Parathyroid adenoma (tissue), 2 donors: Measurements from ENCODE around the gene ZNF606.

Source experiments
- H2AFZ ChIP-seq: fragments of 300-600 bp; sonication (generic); one replicate; pipeline ENCODE4 v1.7.0; 2017; ENCODE audit warnings: antibody characterized with exemption, mild to moderate bottlenecking
- H3K27ac ChIP-seq: fragments of 300-600 bp; sonication (generic); one replicate; pipeline ENCODE4 v1.7.0; 2017
- H3K27me3 ChIP-seq: fragments of 300-600 bp; sonication (generic); one replicate; pipeline ENCODE4 v1.7.0; 2017; ENCODE audit warnings: low read length; ENCODE audit not compliant: control insufficient read depth, insufficient read depth
- H3K36me3 ChIP-seq: fragments of 300-600 bp; sonication (generic); one replicate; pipeline ENCODE4 v1.7.0; 2017; ENCODE audit warnings: low read length; ENCODE audit not compliant: control insufficient read depth, insufficient read depth
- H3K4me1 ChIP-seq: fragments of 300-600 bp; sonication (generic); one replicate; pipeline ENCODE4 v1.7.0; 2017; ENCODE audit warnings: control low read depth
- H3K4me2 ChIP-seq: fragments of 300-600 bp; sonication (generic); one replicate; pipeline ENCODE4 v1.7.0; 2017; ENCODE audit warnings: low read length
- H3K4me3 ChIP-seq: fragments of 300-600 bp; sonication (generic); one replicate; pipeline ENCODE4 v1.7.0; 2017; ENCODE audit warnings: low read depth, low read length
- H3K79me2 ChIP-seq: fragments of 300-600 bp; sonication (generic); one replicate; pipeline ENCODE4 v1.7.0; 2017; ENCODE audit warnings: control low read depth
- H3K9ac ChIP-seq: fragments of 300-600 bp; sonication (generic); one replicate; pipeline ENCODE4 v1.7.0; 2017; ENCODE audit warnings: mild to moderate bottlenecking
- H3K9me3 ChIP-seq: fragments of 300-600 bp; sonication (generic); one replicate; pipeline ENCODE4 v1.7.0; 2017; ENCODE audit warnings: low read length; ENCODE audit not compliant: control insufficient read depth
- CTCF ChIP-seq: fragments of 300-600 bp; sonication (generic); IDR thresholded peaks from one replicate; pipeline ENCODE4 v1.7.0; 2017; ENCODE audit warnings: antibody characterized with exemption, mild to moderate bottlenecking
- donor health status: primary hyperparathyroidism.

Gene ZNF606

GRCh38 chr19:58002384-58003173, at the start of gene ZNF606:
TSS of gene ZNF606 (minus strand) at chr19:58002820. CDS start at chr19:58001319, 1,501 bp downstream.
- TF ChIP-seq CTCF: no peak
- peak within 1 kb of the TSS; percentile 99 for H3K4me3 ChIP-seq
- H3K4me2 ChIP-seq: peak within 1 kb of the TSS; percentile 86
- peaks cover 11% of the 10 kb centered on the region for H3K4me1 ChIP-seq
- peak within 1 kb of the TSS; percentile 84 for H3K9ac ChIP-seq
- H3K36me3 ChIP-seq: no peaks in the 10 kb centered on the region
- H3K9me3 ChIP-seq: no peaks in the 10 kb centered on the region
- no peaks in the 10 kb centered on the region for H3K27me3 ChIP-seq
- peak within 1 kb of the TSS; percentile 92 for H3K27ac ChIP-seq
- H2AFZ ChIP-seq: peak within 1 kb of the TSS; percentile 93
- H3K79me2 ChIP-seq: peaks cover 21% of the 10 kb centered on the region

GRCh38 chr19:58052256-58052655, 49.6 kb upstream of the ZNF606 start:
- no peaks in the 10 kb centered on the region for H3K9me3 ChIP-seq
- H2AFZ ChIP-seq: no peak overlapping the region
- no peaks in the 10 kb centered on the region for H3K4me1 ChIP-seq
- no peak overlapping the region for H3K27ac ChIP-seq
- no peak overlapping the region for H3K4me2 ChIP-seq
- TF ChIP-seq CTCF: no peak
- no peak overlapping the region for H3K4me3 ChIP-seq
- H3K36me3 ChIP-seq: no peaks in the 10 kb centered on the region
- H3K27me3 ChIP-seq: no peaks in the 10 kb centered on the region
- H3K9ac ChIP-seq: no peak overlapping the region
- H3K79me2 ChIP-seq: no peaks in the 10 kb centered on the region

GRCh38 chr19:58047672-58048071, 45.1 kb upstream of the ZNF606 start:
- Histone ChIP-seq H3K36me3 (no peaks in the 10 kb centered on the region), H3K4me2 (no peak overlapping the region), H3K4me1 (no peaks in the 10 kb centered on the region), H3K27ac (no peak overlapping the region), H3K9ac (no peak overlapping the region), H3K9me3 (no peaks in the 10 kb centered on the region), H2AFZ (no peak overlapping the region), H3K27me3 (no peaks in the 10 kb centered on the region), H3K4me3 (no peak overlapping the region), H3K79me2 (no peaks in the 10 kb centered on the region)
- TF ChIP-seq CTCF: no peak

GRCh38 chr19:58046856-58047255, 44.2 kb upstream of the ZNF606 start:
- no peaks in the 10 kb centered on the region for H3K27me3 ChIP-seq
- H3K9ac ChIP-seq: no peak overlapping the region
- H3K4me3 ChIP-seq: no peak overlapping the region
- H3K79me2 ChIP-seq: no peaks in the 10 kb centered on the region
- no peaks in the 10 kb centered on the region for H3K4me1 ChIP-seq
- no peaks in the 10 kb centered on the region for H3K9me3 ChIP-seq
- no peaks in the 10 kb centered on the region for H3K36me3 ChIP-seq
- H3K27ac ChIP-seq: no peak overlapping the region
- H2AFZ ChIP-seq: no peak overlapping the region
- H3K4me2 ChIP-seq: no peak overlapping the region
- TF ChIP-seq CTCF: no peak
